GM04503 (cell line): ENCODE data around the gene GRM1.
A peak's percentile ranks its signal among the peaks of the same experiment; 100 is the strongest.

Experiments
- DNase-seq: peaks from one replicate; pipeline ENCODE4 v3.0.0-alpha.2; 2012; ENCODE audit warnings: low read depth

Gene GRM1

DNA sequence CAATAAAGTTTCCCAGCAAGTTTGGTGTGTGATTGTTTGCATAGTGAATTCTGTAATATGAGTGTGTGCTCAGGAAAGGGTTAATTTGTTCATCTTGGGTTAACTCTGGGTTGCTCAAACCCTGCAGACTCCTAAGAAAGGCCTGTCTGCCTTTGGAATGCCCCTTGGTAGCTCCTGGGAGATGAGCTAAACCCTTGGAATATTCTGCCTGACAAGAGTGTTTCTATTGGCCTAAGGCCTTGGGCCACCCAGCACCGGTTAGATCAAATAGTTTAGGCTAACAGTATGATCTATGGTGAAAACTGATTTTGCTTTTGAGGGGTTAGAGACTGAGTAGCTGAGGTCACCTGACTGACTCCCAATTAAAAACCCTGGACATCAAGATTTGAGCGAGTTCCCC, 248.3 kb downstream of the GRM1 start:
- DNase-seq = no peak

GRCh38 chr6:146281651-146282362, 252.9 kb downstream of the GRM1 start:
- no peak for DNase-seq

GRCh38 chr6:146282837-146283236, 254.0 kb downstream of the GRM1 start:
- DNase-seq = no peak

DNA sequence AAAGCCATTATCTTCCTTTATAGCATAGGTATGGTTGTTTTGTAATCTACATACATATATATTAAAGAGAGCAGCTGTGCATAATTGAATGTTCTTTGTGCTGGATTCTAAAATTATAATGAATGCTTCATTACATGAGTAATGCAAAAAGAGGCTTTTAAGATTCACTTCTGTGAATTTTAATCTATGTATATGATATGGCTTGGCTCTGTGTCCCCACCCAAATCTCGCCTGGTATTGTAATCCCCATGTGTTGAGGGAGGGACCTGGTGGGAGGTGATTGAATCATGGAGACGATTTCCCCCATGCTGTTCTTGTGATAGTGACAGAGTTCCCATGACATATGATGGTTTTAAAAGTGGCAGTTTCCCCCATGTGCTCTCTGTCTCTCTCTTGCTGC, 255.4 kb downstream of the GRM1 start:
- DNase-seq = no peak

- DNase-seq = no peak
Observed at GRCh38 chr6:146286961-146287360, 258.1 kb downstream of the GRM1 start.

GRCh38 chr6:146287691-146288369, 259.0 kb downstream of the GRM1 start:
- peak; percentile 14 for DNase-seq

DNA sequence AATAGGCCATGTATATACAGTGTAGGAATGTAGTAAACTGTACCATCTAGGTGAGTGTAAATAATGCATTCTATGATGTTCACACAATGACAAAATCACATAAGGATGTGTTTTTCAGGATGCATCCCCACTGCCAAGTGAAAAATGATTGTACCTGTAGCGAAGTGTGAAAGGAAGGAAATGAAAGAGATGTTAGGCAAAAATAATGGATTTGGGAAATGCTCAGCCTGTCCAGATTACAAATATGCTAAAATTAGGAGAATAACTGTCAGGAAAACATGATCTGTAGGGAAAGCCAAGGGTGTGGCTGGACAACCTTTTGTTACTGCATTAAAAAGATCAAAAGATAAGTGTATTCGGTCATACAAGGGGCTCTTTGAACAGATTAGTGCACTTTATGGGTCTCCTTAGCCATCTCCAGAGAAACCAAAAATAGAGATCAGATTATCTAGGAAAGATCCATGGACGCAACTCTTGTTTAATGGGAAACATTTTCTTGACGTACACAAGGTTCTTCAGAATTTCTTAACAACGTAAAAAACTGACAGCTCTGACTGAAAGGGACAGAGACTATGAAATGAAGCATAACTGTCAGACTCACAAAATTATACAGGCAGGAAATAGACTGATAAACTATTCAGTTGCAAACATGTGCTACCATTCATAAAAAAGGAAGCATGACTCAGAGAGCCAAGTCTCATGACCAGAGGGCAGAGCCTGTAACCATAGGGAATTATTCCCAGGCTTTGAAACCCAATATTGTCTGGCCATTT, 261.1 kb downstream of the GRM1 start:
- DNase-seq = peak; percentile 36

- DNase-seq = no peak
Observed at GRCh38 chr6:146290589-146290901, 261.7 kb downstream of the GRM1 start.

- DNase-seq = no peak
Observed at GRCh38 chr6:146292506-146292905, 263.6 kb downstream of the GRM1 start.

- no peak for DNase-seq
Observed at GRCh38 chr6:146295695-146296094, 266.8 kb downstream of the GRM1 start.

DNA sequence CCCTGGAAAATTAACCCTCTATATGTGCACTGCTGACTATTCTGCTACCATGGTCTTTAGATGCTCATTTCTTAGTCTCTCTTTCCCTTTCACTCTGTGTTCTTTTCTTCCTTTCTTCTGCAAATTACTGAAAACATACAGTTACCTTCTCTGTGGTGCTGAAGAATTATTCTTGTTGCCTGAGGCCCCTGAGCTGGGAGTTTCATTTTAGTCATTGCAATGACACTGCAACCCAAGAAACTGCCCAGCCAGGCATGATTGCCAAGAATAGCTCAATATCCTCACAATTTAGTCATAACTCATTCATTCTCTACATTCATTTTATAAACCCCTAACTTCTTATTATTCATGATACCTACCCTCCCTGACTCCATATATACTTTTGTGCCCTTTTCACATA, 269.0 kb downstream of the GRM1 start:
- no peak for DNase-seq

- DNase-seq = no peak
Observed at GRCh38 chr6:146300521-146300920, 271.7 kb downstream of the GRM1 start.

GRCh38 chr6:146301764-146302163, 272.9 kb downstream of the GRM1 start:
- no peak for DNase-seq

DNA sequence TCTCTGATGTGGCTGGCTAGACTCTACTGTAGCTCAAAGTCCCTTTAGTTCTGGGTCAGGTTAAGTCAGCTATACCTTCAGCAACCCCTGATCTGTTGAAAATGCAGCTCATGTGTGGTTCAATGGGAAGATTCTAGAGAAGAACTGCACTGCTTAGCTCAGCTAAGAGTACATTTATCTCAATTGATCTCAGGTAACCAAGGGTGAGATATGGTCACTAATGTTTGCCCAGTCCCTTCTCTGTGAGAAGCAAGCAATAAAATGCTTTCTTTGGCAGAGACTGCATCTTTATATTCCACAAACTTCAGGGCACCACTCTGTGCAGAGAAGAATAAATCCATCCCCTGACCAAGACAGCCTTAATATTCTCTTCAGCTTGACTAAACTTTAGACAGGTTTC, 274.1 kb downstream of the GRM1 start:
- DNase-seq = no peak

GRCh38 chr6:146304181-146304580, 275.3 kb downstream of the GRM1 start:
- no peak for DNase-seq

DNA sequence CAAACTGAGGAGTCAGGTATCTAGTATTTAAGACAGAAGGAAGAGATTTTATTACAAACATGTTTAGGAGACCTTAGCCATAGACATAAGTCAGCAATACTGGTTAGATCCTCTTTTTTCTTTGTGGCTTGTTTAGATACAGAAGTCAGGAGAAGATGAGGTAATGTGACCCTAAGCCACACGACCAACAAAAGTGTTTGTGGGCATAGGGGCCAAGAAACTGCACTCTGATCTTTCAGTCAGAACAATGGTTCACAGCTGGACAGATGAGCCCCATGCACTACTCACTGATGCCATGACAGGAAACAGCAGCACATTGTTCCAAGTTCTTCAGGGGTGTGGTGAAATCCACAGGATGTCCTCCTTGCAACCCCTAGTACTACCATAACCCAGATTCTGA, 276.2 kb downstream of the GRM1 start:
- DNase-seq = no peak

DNA sequence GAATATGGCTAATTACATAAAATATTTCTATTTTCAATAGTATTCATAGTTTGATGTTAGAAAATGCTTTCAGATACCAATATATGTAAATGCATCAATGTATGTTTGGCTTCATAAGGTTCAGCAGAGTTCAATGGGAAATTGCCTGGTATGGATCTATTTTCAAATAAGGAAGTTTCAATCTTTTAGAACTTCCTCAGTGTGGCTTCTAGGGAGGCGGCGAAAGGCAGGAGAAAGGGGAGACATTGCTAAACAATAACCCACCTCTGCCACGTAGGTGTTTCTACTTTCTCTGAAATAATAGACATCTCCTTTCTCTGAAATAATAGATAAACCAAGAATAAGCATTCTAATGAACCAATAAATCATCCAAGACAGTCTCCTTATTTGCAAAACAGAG, 277.1 kb downstream of the GRM1 start:
- DNase-seq = no peak

DNA sequence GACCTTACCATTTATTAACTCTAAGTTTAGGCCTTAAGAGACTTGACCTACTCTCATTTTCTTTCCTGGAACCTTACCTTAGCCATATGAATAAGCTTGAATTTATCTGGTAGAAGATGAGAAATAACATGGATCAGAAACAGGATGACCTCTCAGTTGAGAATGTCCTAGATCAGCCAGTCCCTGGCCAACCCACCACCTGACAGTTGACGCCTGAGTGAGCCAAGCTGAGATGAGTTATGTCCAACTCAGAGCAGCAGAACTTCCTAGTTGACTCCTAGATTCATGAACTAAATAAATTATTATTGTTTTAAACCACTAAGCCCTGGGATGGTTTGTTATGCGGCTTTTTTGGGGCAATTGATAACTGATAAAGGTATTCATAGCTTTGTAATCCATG, 281.8 kb downstream of the GRM1 start:
- DNase-seq = no peak

DNA sequence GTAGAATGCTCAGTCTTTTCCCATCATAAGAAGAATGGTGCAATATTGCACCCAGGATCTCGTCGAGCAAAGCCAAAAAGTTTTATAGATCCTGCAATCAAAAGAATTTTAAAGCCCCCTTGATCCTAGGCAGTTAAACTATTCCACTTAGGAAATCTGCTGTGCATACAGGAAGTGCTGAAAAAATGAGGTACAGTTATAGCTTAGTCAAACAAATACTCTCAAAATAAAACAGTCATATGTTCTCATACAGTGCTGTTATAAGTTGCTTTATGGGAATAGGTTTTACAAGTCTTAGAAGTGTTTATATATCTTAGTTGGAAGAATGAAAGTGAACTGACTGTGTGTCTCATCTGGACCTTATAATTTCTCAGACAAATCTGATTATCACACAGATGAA, 282.2 kb downstream of the GRM1 start:
- no peak for DNase-seq

GRCh38 chr6:146312608-146313007, 283.7 kb downstream of the GRM1 start:
- DNase-seq = no peak

- no peak for DNase-seq
Observed at GRCh38 chr6:146315381-146316174, 286.7 kb downstream of the GRM1 start.

GRCh38 chr6:146316175-146316495, 287.3 kb downstream of the GRM1 start:
- no peak for DNase-seq

- DNase-seq = no peak
Observed at GRCh38 chr6:146331013-146331412, 302.2 kb downstream of the GRM1 start.
